H1 (cell line): ENCODE measurements around the gene HELZ2.
A peak's percentile ranks its signal among the peaks of the same experiment; 100 is the strongest.

ENCODE experiments used
- YY1 ChIP-seq: IDR thresholded peaks from 2 replicates; pipeline ENCODE4 v1.6.1; 2011; ENCODE audit warnings: low read depth, mild to moderate bottlenecking, low read length
- TF ChIP-seq, protein P1 (sequence below), 3 experiments: IDR thresholded peaks; 1 replicate in 2 of 3; 2 replicates in 1 of 3; pipeline versions ENCODE4 v1.5.1 to v1.6.1; 2011; ENCODE audit warnings: low read length in 3 of 3, mild to moderate bottlenecking in 3 of 3, inconsistent platforms in 2 of 3, low read depth in 1 of 3, moderate library complexity in 1 of 3; ENCODE audit not compliant: insufficient read depth in 1 of 3; ENCODE audit errors: control extremely low read depth in 1 of 3
- TF ChIP-seq, protein P2 (sequence below): IDR thresholded peaks from 2 replicates; pipeline ENCODE4 v1.6.1; 2012; ENCODE audit warnings: inconsistent platforms

- TF ChIP-seq, protein P1, sequence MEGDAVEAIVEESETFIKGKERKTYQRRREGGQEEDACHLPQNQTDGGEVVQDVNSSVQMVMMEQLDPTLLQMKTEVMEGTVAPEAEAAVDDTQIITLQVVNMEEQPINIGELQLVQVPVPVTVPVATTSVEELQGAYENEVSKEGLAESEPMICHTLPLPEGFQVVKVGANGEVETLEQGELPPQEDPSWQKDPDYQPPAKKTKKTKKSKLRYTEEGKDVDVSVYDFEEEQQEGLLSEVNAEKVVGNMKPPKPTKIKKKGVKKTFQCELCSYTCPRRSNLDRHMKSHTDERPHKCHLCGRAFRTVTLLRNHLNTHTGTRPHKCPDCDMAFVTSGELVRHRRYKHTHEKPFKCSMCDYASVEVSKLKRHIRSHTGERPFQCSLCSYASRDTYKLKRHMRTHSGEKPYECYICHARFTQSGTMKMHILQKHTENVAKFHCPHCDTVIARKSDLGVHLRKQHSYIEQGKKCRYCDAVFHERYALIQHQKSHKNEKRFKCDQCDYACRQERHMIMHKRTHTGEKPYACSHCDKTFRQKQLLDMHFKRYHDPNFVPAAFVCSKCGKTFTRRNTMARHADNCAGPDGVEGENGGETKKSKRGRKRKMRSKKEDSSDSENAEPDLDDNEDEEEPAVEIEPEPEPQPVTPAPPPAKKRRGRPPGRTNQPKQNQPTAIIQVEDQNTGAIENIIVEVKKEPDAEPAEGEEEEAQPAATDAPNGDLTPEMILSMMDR (IDR thresholded peaks at IDR 0.05; ENCODE audit: control extremely low read depth in 1 of 3, insufficient read depth in 1 of 3, low read depth in 1 of 3, low read length in 3 of 3), result peak; percentile 48 to 58 (median 52)
- TF ChIP-seq YY1, result no peak
- TF ChIP-seq, protein P2, sequence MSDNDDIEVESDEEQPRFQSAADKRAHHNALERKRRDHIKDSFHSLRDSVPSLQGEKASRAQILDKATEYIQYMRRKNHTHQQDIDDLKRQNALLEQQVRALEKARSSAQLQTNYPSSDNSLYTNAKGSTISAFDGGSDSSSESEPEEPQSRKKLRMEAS, result no peak
Observed at GRCh38 chr20:63580796-63581461, 6.9 kb upstream of the HELZ2 start.
